Endometrium (tissue), 2 donors: Measurements from ENCODE around the gene TMEM181.
"Not testable (repeated sequence)": the region's sequence is repeated elsewhere in the genome, so short reads cannot be mapped to it uniquely, and the experiment has no call there.

Experiments
- FAIRE-seq: peaks from 2 replicates; lab custom pipeline; 2012; peaks lifted over from hg19 to GRCh38; lab: Jason Lieb, UNC
- donor health status: control.
- donor health status: control.

TMEM181 gene

GRCh38 chr6:158624684-158625682 lies 65.1 kb downstream of the TMEM181 start:
- FAIRE-seq: no peak

GRCh38 chr6:158625881-158626305 lies 66.0 kb downstream of the TMEM181 start:
- FAIRE-seq: no peak

- no peak for FAIRE-seq
These were observed 66.7 kb downstream of the TMEM181 start for GRCh38 chr6:158626360-158627167.

GRCh38 chr6:158627168-158627939 lies 67.5 kb downstream of the TMEM181 start:
- FAIRE-seq: no peak

- no peak for FAIRE-seq
These were observed 68.0 kb downstream of the TMEM181 start for GRCh38 chr6:158627940-158628211.

- no peak for FAIRE-seq
These were observed 68.7 kb downstream of the TMEM181 start for GRCh38 chr6:158628542-158628941.

GRCh38 chr6:158629367-158630221 lies 69.7 kb downstream of the TMEM181 start:
- FAIRE-seq: no peak

GRCh38 chr6:158630938-158631616 lies 71.2 kb downstream of the TMEM181 start:
- FAIRE-seq: no peak

GRCh38 chr6:158631678-158632537 lies 72.0 kb downstream of the TMEM181 start:
- no peak for FAIRE-seq

- FAIRE-seq: not testable (repeated sequence)
These were observed 72.7 kb downstream of the TMEM181 start for GRCh38 chr6:158632538-158633119.

GRCh38 chr6:158633127-158633526 lies 73.2 kb downstream of the TMEM181 start:
- no peak for FAIRE-seq

GRCh38 chr6:158634695-158635426 lies 75.0 kb downstream of the TMEM181 start:
- FAIRE-seq: no peak

- FAIRE-seq: no peak
These were observed 75.7 kb downstream of the TMEM181 start for GRCh38 chr6:158635427-158636073.

GRCh38 chr6:158636778-158637177 lies 76.9 kb downstream of the TMEM181 start:
- no peak for FAIRE-seq

- no peak for FAIRE-seq
These were observed 78.5 kb downstream of the TMEM181 start for GRCh38 chr6:158638324-158638854.

- FAIRE-seq: no peak
These were observed 79.2 kb downstream of the TMEM181 start for GRCh38 chr6:158639056-158639455.

- no peak for FAIRE-seq
These were observed 80.6 kb downstream of the TMEM181 start for GRCh38 chr6:158640519-158640918.

- no peak for FAIRE-seq
These were observed 82.3 kb downstream of the TMEM181 start for GRCh38 chr6:158642097-158642601.
